H1 (cell line): Measurements from ENCODE around the gene CACNA2D1. TPM values are rescaled to one million over a fixed set of nuclear protein-coding genes. Genes with fewer than 3 reads are reported as not detected.

ENCODE experiments used
- CTCF ChIA-PET: fragments of 300-600 bp; sonication (Branson Sonifier 250); formaldehyde crosslinking; loops from one replicate; lab custom pipeline; 2021; ENCODE audit not compliant: partially characterized antibody; lab: Charles Lee
- POLR2A ChIA-PET: fragments of 300-600 bp; sonication (Branson Sonifier 250); formaldehyde crosslinking; loops from one replicate; lab custom pipeline; 2021; ENCODE audit warnings: inconsistent platforms; ENCODE audit not compliant: partially characterized antibody; lab: Charles Lee
- DNase-seq, 2 experiments: peaks; one replicate each; pipeline versions ENCODE4 v3.0.0 to v3.0.0-alpha.2; 2010 to 2022; ENCODE audit warnings: low spot score in 2 of 2, low read depth in 1 of 2, mixed read lengths in 1 of 2
- FAIRE-seq: peaks from 2 replicates; lab custom pipeline; 2011; peaks lifted over from hg19 to GRCh38; lab: Jason Lieb, UNC
- H2AFZ ChIP-seq: 2 replicates; pipeline ENCODE4 v1.8.1; 2012; ENCODE audit warnings: low read length, inconsistent platforms
- H2AK5ac ChIP-seq: 2 replicates; pipeline ENCODE4 v1.6.1; 2013; ENCODE audit warnings: low read depth, low read length
- H2BK120ac ChIP-seq: replicated peaks from 2 replicates; pipeline ENCODE3; 2013; ENCODE audit warnings: low read depth, low read length, inconsistent platforms
- H2BK12ac ChIP-seq: 2 replicates; pipeline ENCODE4 v1.6.1; 2013; ENCODE audit warnings: low read depth, low read length
- H2BK15ac ChIP-seq: 2 replicates; pipeline ENCODE4 v1.6.1; 2013; ENCODE audit warnings: low read length
- H2BK20ac ChIP-seq: 2 replicates; pipeline ENCODE4 v1.6.1; 2013; ENCODE audit warnings: low read length
- H2BK5ac ChIP-seq: 2 replicates; pipeline ENCODE4 v1.6.1; 2013; ENCODE audit warnings: low read depth, low read length
- H3K14ac ChIP-seq: 2 replicates; pipeline ENCODE4 v1.6.1; 2013; ENCODE audit warnings: inconsistent platforms; ENCODE audit not compliant: insufficient read length
- H3K18ac ChIP-seq: 2 replicates; pipeline ENCODE4 v1.6.1; 2013; ENCODE audit warnings: low read length; ENCODE audit errors: extremely low read depth
- H3K23ac ChIP-seq: 2 replicates; pipeline ENCODE4 v1.6.1; 2013; ENCODE audit warnings: inconsistent platforms; ENCODE audit not compliant: insufficient read length
- H3K23me2 ChIP-seq: 2 replicates; pipeline ENCODE4 v1.6.1; 2013; ENCODE audit warnings: low read depth, low read length
- H3K27ac ChIP-seq: 2 replicates; pipeline ENCODE4 v1.6.1; 2011; ENCODE audit warnings: low read depth, low read length, inconsistent platforms
- H3K27me3 ChIP-seq, 4 experiments: replicated peaks in 1 of 4; 1 replicate in 1 of 4; 2 replicates in 3 of 4; pipeline versions ENCODE4 v1.6.1 to v1.8.1; 2011 to 2013; ENCODE audit warnings: low read length in 3 of 4, mild to moderate bottlenecking in 3 of 4, inconsistent platforms in 2 of 4, mixed read lengths in 2 of 4, moderate library complexity in 1 of 4; ENCODE audit not compliant: control insufficient read depth in 3 of 4, insufficient read depth in 3 of 4; ENCODE audit errors: extremely low read depth in 1 of 4
- H3K36me3 ChIP-seq, 4 experiments: 2 replicates each; pipeline versions ENCODE4 v1.6.1 to v1.8.1; 2011 to 2013; ENCODE audit warnings: mild to moderate bottlenecking in 4 of 4, low read length in 3 of 4, moderate library complexity in 2 of 4, control low read depth in 1 of 4, inconsistent platforms in 1 of 4; ENCODE audit not compliant: insufficient read depth in 4 of 4, control insufficient read depth in 2 of 4
- H3K4ac ChIP-seq: replicated peaks from 2 replicates; pipeline ENCODE3; 2013; ENCODE audit warnings: low read length, low read depth, mixed read lengths, inconsistent platforms; ENCODE audit not compliant: insufficient read length
- H3K4me1 ChIP-seq, 4 experiments: replicated peaks in 1 of 4; 1 replicate in 1 of 4; 2 replicates in 3 of 4; pipeline versions ENCODE4 v1.6.1 to v1.8.1; 2011 to 2013; ENCODE audit warnings: low read length in 3 of 4, inconsistent platforms in 2 of 4, mixed read lengths in 1 of 4; ENCODE audit not compliant: insufficient read depth in 4 of 4, control insufficient read depth in 3 of 4
- H3K4me2 ChIP-seq, 2 experiments: 2 replicates each; pipeline versions ENCODE4 v1.6.1 to v1.8.1; 2011 to 2013; ENCODE audit warnings: low read depth in 2 of 2, low read length in 2 of 2, control low read depth in 1 of 2, inconsistent platforms in 1 of 2, mild to moderate bottlenecking in 1 of 2; ENCODE audit not compliant: insufficient read depth in 1 of 2
- H3K4me3 ChIP-seq, 4 experiments: fragments of 200-600, 300-600 bp in 1 of 4; sonication (generic), shearing (Covaris generic), sonication (Bioruptor Twin) in 1 of 4; 2 replicates each; pipeline versions ENCODE4 v1.5.1 to v1.8.1; 2011 to 2016; ENCODE audit warnings: low read length in 4 of 4, low read depth in 3 of 4, control low read depth in 2 of 4, inconsistent platforms in 2 of 4, mild to moderate bottlenecking in 2 of 4, mixed read lengths in 1 of 4, moderate library complexity in 1 of 4; ENCODE audit not compliant: insufficient read depth in 2 of 4; ENCODE audit errors: extremely low read depth in 1 of 4
- H3K56ac ChIP-seq: replicated peaks from 2 replicates; pipeline ENCODE3; 2013; ENCODE audit warnings: low read depth, mild to moderate bottlenecking, mixed read lengths, low read length, inconsistent platforms; ENCODE audit not compliant: insufficient read length
- H3K79me1 ChIP-seq: 2 replicates; pipeline ENCODE4 v1.6.1; 2013; ENCODE audit warnings: low read depth, low read length, control low read depth
- H3K79me2 ChIP-seq, 2 experiments: 2 replicates each; pipeline versions ENCODE4 v1.6.1 to v1.8.1; 2012 to 2013; ENCODE audit warnings: low read length in 2 of 2, mild to moderate bottlenecking in 2 of 2, inconsistent platforms in 1 of 2; ENCODE audit not compliant: insufficient read depth in 2 of 2, control insufficient read depth in 1 of 2
- H3K9ac ChIP-seq, 4 experiments: replicated peaks in 1 of 4; 1 replicate in 1 of 4; 2 replicates in 3 of 4; pipeline versions ENCODE4 v1.6.1 to v1.8.1; 2011 to 2013; ENCODE audit warnings: low read depth in 3 of 4, low read length in 3 of 4, control low read depth in 2 of 4, mild to moderate bottlenecking in 2 of 4, moderate library complexity in 2 of 4, inconsistent platforms in 1 of 4; ENCODE audit errors: extremely low read depth in 1 of 4
- H3K9me3 ChIP-seq, 2 experiments: 2 replicates each; pipeline versions ENCODE4 v1.6.1 to v1.8.1; 2012 to 2013; ENCODE audit warnings: mild to moderate bottlenecking in 2 of 2, moderate library complexity in 2 of 2, control low read depth in 1 of 2, inconsistent platforms in 1 of 2, low read depth in 1 of 2, low read length in 1 of 2, mixed read lengths in 1 of 2; ENCODE audit not compliant: insufficient read depth in 2 of 2
- H4K20me1 ChIP-seq, 2 experiments: replicated peaks in 1 of 2; 2 replicates each; pipeline versions ENCODE3 to v1.8.1; 2011 to 2013; ENCODE audit warnings: inconsistent platforms in 2 of 2, low read length in 2 of 2, mild to moderate bottlenecking in 1 of 2; ENCODE audit not compliant: insufficient read depth in 2 of 2, control insufficient read depth in 1 of 2
- H4K5ac ChIP-seq: 2 replicates; pipeline ENCODE4 v1.6.1; 2013; ENCODE audit warnings: low read length, low read depth, mixed read lengths, inconsistent platforms; ENCODE audit not compliant: insufficient read length
- H4K8ac ChIP-seq: 2 replicates; pipeline ENCODE4 v1.8.0; 2013; ENCODE audit warnings: mild to moderate bottlenecking, moderate library complexity, low read length, inconsistent platforms; ENCODE audit not compliant: insufficient read depth; ENCODE audit errors: extremely low read depth
- H4K91ac ChIP-seq: replicated peaks from 2 replicates; pipeline ENCODE3; 2013; ENCODE audit warnings: low read length, mixed read lengths, inconsistent platforms; ENCODE audit not compliant: insufficient read length
- CTCF ChIP-seq, 3 experiments: IDR thresholded peaks; 1 replicate in 2 of 3; 2 replicates in 1 of 3; pipeline versions ENCODE4 v1.5.1 to v1.6.1; 2011; ENCODE audit warnings: low read length in 3 of 3, mild to moderate bottlenecking in 3 of 3, inconsistent platforms in 2 of 3, low read depth in 1 of 3, moderate library complexity in 1 of 3; ENCODE audit not compliant: insufficient read depth in 1 of 3; ENCODE audit errors: control extremely low read depth in 1 of 3
- E2F6 ChIP-seq: IDR thresholded peaks from 2 replicates; pipeline ENCODE4 v1.6.1; 2012; ENCODE audit warnings: inconsistent platforms
- FOSL1 ChIP-seq: IDR thresholded peaks from 2 replicates; pipeline ENCODE4 v1.6.1; 2011; ENCODE audit warnings: mild to moderate bottlenecking, low read depth, low read length, moderate library complexity; ENCODE audit not compliant: insufficient read depth
- HDAC6 ChIP-seq: IDR thresholded peaks from one replicate; pipeline ENCODE4 v1.7.1; 2012; ENCODE audit warnings: low read depth, mild to moderate bottlenecking, inconsistent platforms, low read length, moderate library complexity
- NANOG ChIP-seq: IDR thresholded peaks from 2 replicates; pipeline ENCODE4 v1.6.1; 2011; ENCODE audit warnings: low read length, low read depth, mild to moderate bottlenecking, inconsistent platforms; ENCODE audit not compliant: insufficient read depth, poor library complexity, severe bottlenecking
- POLR2A ChIP-seq, 2 experiments: IDR thresholded peaks; 1 replicate in 1 of 2; 2 replicates in 1 of 2; pipeline ENCODE4 v1.6.1; 2011; ENCODE audit warnings: low read depth in 2 of 2, low read length in 2 of 2, mild to moderate bottlenecking in 2 of 2; ENCODE audit errors: control extremely low read depth in 1 of 2
- RXRA ChIP-seq: IDR thresholded peaks from 2 replicates; pipeline ENCODE4 v1.6.1; 2011; ENCODE audit warnings: low read depth, mild to moderate bottlenecking, low read length, moderate library complexity; ENCODE audit not compliant: insufficient read depth
- SAP30 ChIP-seq: fragments of 300-600 bp; sonication (generic); IDR thresholded peaks from 2 replicates; pipeline ENCODE4 v1.7.1; 2012; ENCODE audit warnings: low read length, moderate library complexity, mild to moderate bottlenecking, inconsistent platforms; ENCODE audit not compliant: insufficient read depth, insufficient replicate concordance
- SP4 ChIP-seq: IDR thresholded peaks from 2 replicates; pipeline ENCODE4 v1.6.1; 2012; ENCODE audit warnings: low read length, inconsistent platforms
- TBP ChIP-seq: IDR thresholded peaks from 2 replicates; pipeline ENCODE4 v1.6.1; 2011; ENCODE audit warnings: low read depth, low read length, improper control_type of control experiment
- polyA plus RNA-seq, 7 experiments: library from polyadenylated mRNA; depleted of rRNA in 3 of 7; stranded (reverse) in 5 of 7; unstranded in 2 of 7; fragments of >200 nt in 5 of 7; fragments of 200-250 nt in 2 of 7; gene quantifications; 1 replicate in 5 of 7; 2 replicates in 1 of 7; 4 replicates in 1 of 7; pipeline versions ENCODE4 v1.2.1 to v1.2.3, GENCODE V29; 2011 to 2013; ENCODE audit warnings: missing spikeins in 2 of 7, mixed read lengths in 2 of 7
- total RNA-seq: library from RNA; stranded (reverse); fragmentation: NEBNext Ultra II Directional; extraction: Animal tissue kit (Norgen Biotek cat#: 25700); gene quantifications from 2 replicates; pipeline ENCODE4 v1.2.1, GENCODE V29; 2021

Gene CACNA2D1
- total and polyA plus RNA-seq, 2 of the 8 experiments (the other 6 are each of a cell fraction or from before 2014, with no cell fraction given) = 4.3 to 27.3 TPM

- H3K4ac ChIP-seq = no peak overlapping the region
- H4K5ac ChIP-seq = no peak overlapping the region
- no peak overlapping the region for H2BK12ac ChIP-seq
- H4K8ac ChIP-seq = no peak overlapping the region
- H2BK15ac ChIP-seq = no peak overlapping the region
- H2AFZ ChIP-seq = no peak overlapping the region
- H2BK5ac ChIP-seq = no peak overlapping the region
- no peak overlapping the region for H3K27ac ChIP-seq
- no peaks in the 10 kb centered on the region for H3K23me2 ChIP-seq
- DNase-seq (no peak), FAIRE-seq (no peak)
- H3K79me2 ChIP-seq = no peaks in the 10 kb centered on the region
- H2BK20ac ChIP-seq = no peak overlapping the region
- H4K20me1 ChIP-seq = no peaks in the 10 kb centered on the region
- TF ChIP-seq CTCF (IDR thresholded peaks at IDR 0.05; ENCODE audit: control extremely low read depth in 1 of 3, insufficient read depth in 1 of 3, low read depth in 1 of 3, low read length in 3 of 3) = no peak
- no peak for TF ChIP-seq TBP
- no peak for TF ChIP-seq SP4
- TF ChIP-seq SAP30 = no peak
- TF ChIP-seq E2F6 = no peak
- TF ChIP-seq NANOG = no peak
- TF ChIP-seq HDAC6 = no peak
- no peak for TF ChIP-seq FOSL1
- no peak for TF ChIP-seq RXRA
- TF ChIP-seq POLR2A (IDR thresholded peaks at IDR 0.05; ENCODE audit: control extremely low read depth in 1 of 2, low read depth in 2 of 2, low read length in 2 of 2) = no peak
- H3K9me3 ChIP-seq = no peaks in the 10 kb centered on the region
- no peaks in the 10 kb centered on the region; a peak in 1 of 8 replicates for H3K36me3 ChIP-seq
- no peak overlapping the region for H3K14ac ChIP-seq
- peaks cover 0 to 5% (median 0%) of the 10 kb centered on the region in 4 experiments; a peak in 1 of 7 replicates for H3K4me1 ChIP-seq
- no peak overlapping the region for H3K18ac ChIP-seq
- ChIA-PET CTCF (no interaction called here), POLR2A (no interaction called here)
- no peak overlapping the region for H2AK5ac ChIP-seq
- H3K4me2 ChIP-seq = no peak overlapping the region
- H3K4me3 ChIP-seq = no peak overlapping the region
- no peaks in the 10 kb centered on the region for H3K79me1 ChIP-seq
- H3K9ac ChIP-seq = no peak overlapping the region
- no peak overlapping the region for H4K91ac ChIP-seq
- H3K56ac ChIP-seq = no peak overlapping the region
- H2BK120ac ChIP-seq = no peak overlapping the region
- H3K27me3 ChIP-seq = no peaks in the 10 kb centered on the region; a peak in 2 of 7 replicates
- no peak overlapping the region for H3K23ac ChIP-seq
Observed at GRCh38 chr7:82158327-82158726, 285.2 kb downstream of the CACNA2D1 start.
